MM.1S (cell line): Measurements from ENCODE around the gene ROR2.

ENCODE experiments used
- DNase-seq: peaks from one replicate; pipeline ENCODE4 v3.0.0-alpha.2; 2015
- H2AFZ ChIP-seq: fragments of 300-600 bp; sonication (generic); 2 replicates; pipeline ENCODE4 v1.6.0; 2016; ENCODE audit warnings: antibody characterized with exemption, low read length
- H3F3A ChIP-seq: fragments of 300-600 bp; sonication (generic); 2 replicates; pipeline ENCODE4 v1.6.1; 2016; ENCODE audit warnings: mild to moderate bottlenecking, antibody characterized with exemption, low read length, moderate library complexity, mixed read lengths; ENCODE audit not compliant: insufficient read depth
- H3K27ac ChIP-seq: fragments of 300-600 bp; sonication (generic); 2 replicates; pipeline ENCODE4 v1.5.1; 2016; ENCODE audit warnings: mild to moderate bottlenecking, low read length
- H3K27me3 ChIP-seq: fragments of 300-600 bp; sonication (generic); replicated peaks from 2 replicates; pipeline ENCODE4 v1.6.0; 2016; ENCODE audit warnings: low read length; ENCODE audit not compliant: insufficient read depth
- H3K36me3 ChIP-seq: fragments of 300-600 bp; sonication (generic); replicated peaks from 2 replicates; pipeline ENCODE4 v1.6.1; 2016; ENCODE audit warnings: mild to moderate bottlenecking, low read length, mixed read lengths; ENCODE audit not compliant: insufficient read depth
- H3K4me1 ChIP-seq: fragments of 300-600 bp; sonication (generic); 2 replicates; pipeline ENCODE4 v1.6.1; 2016; ENCODE audit warnings: low read length, mixed read lengths
- H3K4me2 ChIP-seq: fragments of 300-600 bp; sonication (generic); 2 replicates; pipeline ENCODE4 v1.6.0; 2016; ENCODE audit warnings: low read depth, low read length
- H3K4me3 ChIP-seq: fragments of 300-600 bp; sonication (generic); 2 replicates; pipeline ENCODE4 v1.5.1; 2016; ENCODE audit warnings: low read length, mixed read lengths
- H3K79me2 ChIP-seq: fragments of 300-600 bp; sonication (generic); 2 replicates; pipeline ENCODE4 v1.6.1; 2016; ENCODE audit warnings: mixed run types, low read length, mixed read lengths
- H3K9ac ChIP-seq: fragments of 300-600 bp; sonication (generic); 2 replicates; pipeline ENCODE4 v1.6.1; 2016; ENCODE audit warnings: low read length, mixed read lengths
- H3K9me2 ChIP-seq: fragments of 300-600 bp; sonication (generic); replicated peaks from 2 replicates; pipeline ENCODE4 v1.6.1; 2016; ENCODE audit warnings: mild to moderate bottlenecking, low read length, mixed read lengths; ENCODE audit not compliant: insufficient read depth
- H3K9me3 ChIP-seq: fragments of 300-600 bp; sonication (generic); replicated peaks from 2 replicates; pipeline ENCODE4 v1.6.1; 2016; ENCODE audit warnings: mild to moderate bottlenecking, low read length, mixed read lengths; ENCODE audit not compliant: insufficient read depth
- H4K20me1 ChIP-seq: fragments of 300-600 bp; sonication (generic); 2 replicates; pipeline ENCODE4 v1.6.1; 2016; ENCODE audit warnings: mild to moderate bottlenecking, low read length, moderate library complexity, mixed read lengths; ENCODE audit not compliant: insufficient read depth
- EZH2 ChIP-seq: fragments of 300-600 bp; sonication (generic); optimal IDR thresholded peaks from 2 replicates; pipeline ENCODE3; 2017; ENCODE audit warnings: low read depth, mild to moderate bottlenecking, antibody characterized with exemption, low read length, mixed read lengths
- EZH2phosphoT487 ChIP-seq: fragments of 300-600 bp; sonication (generic); IDR thresholded peaks from 2 replicates; pipeline ENCODE4 v1.6.1; 2018; ENCODE audit warnings: antibody characterized with exemption, low read length
- TF ChIP-seq, protein P1 (sequence below): fragments of 300-600 bp; sonication (generic); IDR thresholded peaks from 2 replicates; pipeline ENCODE4 v1.5.1; 2016; ENCODE audit warnings: antibody characterized with exemption, low read length, mixed read lengths

ROR2 gene

DNA sequence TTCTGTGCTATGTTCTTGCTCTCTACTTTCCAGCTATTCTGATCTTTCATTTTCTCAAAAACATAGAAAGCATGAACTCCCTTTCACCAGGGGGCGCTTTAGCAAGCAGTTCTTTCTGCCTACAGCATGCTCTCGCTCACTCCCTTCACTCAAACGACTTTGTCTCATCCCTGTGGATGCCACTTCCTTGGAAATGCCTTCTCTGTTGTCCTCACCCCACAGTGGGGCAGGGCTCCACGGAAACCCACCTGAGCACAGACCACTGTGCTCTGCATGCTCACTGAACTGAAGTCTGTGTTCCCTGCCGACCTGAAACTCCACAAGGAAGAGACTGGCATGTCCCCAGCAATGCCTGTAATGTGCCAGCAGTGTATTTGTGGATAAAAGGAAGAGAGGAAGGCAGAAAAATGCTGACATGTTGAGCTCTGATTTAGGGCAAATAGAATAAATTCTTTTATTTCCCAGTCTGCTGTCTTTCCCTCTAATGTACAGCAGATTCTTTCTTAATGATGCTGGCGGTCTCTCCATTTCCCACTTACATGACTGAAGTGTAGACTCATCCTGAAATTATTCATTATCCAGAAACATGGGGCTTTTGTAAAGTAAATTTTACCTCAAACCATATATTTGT lies 4.9 kb upstream of the ROR2 start:
- Histone ChIP-seq H3K9ac (no peak overlapping the region), H3K36me3 (no peaks in the 10 kb centered on the region), H3K27me3 (no peaks in the 10 kb centered on the region), H3K79me2 (no peaks in the 10 kb centered on the region), H3K27ac (no peak overlapping the region), H3F3A (no peaks in the 10 kb centered on the region), H3K4me1 (no peaks in the 10 kb centered on the region), H3K4me3 (peak overlapping the region; percentile 31), H4K20me1 (no peaks in the 10 kb centered on the region), H2AFZ (peak overlapping the region; percentile 65), H3K9me3 (no peaks in the 10 kb centered on the region), H3K4me2 (peak overlapping the region; percentile 50), H3K9me2 (no peaks in the 10 kb centered on the region)
- TF ChIP-seq, protein P1, sequence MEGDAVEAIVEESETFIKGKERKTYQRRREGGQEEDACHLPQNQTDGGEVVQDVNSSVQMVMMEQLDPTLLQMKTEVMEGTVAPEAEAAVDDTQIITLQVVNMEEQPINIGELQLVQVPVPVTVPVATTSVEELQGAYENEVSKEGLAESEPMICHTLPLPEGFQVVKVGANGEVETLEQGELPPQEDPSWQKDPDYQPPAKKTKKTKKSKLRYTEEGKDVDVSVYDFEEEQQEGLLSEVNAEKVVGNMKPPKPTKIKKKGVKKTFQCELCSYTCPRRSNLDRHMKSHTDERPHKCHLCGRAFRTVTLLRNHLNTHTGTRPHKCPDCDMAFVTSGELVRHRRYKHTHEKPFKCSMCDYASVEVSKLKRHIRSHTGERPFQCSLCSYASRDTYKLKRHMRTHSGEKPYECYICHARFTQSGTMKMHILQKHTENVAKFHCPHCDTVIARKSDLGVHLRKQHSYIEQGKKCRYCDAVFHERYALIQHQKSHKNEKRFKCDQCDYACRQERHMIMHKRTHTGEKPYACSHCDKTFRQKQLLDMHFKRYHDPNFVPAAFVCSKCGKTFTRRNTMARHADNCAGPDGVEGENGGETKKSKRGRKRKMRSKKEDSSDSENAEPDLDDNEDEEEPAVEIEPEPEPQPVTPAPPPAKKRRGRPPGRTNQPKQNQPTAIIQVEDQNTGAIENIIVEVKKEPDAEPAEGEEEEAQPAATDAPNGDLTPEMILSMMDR: peak; percentile 84
- no peak for TF ChIP-seq EZH2phosphoT487
- no peak for TF ChIP-seq EZH2
- DNase-seq: peak; percentile 58

DNA sequence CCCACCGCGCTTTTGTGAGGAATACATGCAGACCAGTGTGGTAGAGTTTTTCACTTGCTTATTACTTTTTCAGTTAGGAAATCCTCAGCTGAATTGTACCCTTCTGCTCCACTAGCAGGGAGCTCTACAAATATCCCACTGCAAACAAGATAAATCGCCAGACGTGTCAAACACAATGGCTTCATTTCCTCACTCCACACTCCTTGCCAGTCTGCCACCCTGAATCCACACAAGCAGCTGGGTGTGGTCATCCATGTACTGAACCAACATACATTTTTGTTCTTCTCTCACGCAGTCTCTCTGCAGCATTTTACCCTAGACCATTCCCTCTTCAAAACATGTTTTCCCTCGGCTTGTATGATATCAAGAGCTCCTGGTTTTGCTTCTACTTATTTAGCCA lies 3.7 kb upstream of the ROR2 start:
- H3K9ac ChIP-seq: no peak overlapping the region
- no peak overlapping the region for H3K27ac ChIP-seq
- H3K27me3 ChIP-seq: no peaks in the 10 kb centered on the region
- no peak overlapping the region for H3K4me2 ChIP-seq
- peaks cover 10% of the 10 kb centered on the region for H3K79me2 ChIP-seq
- DNase-seq: no peak
- H3K9me3 ChIP-seq: no peaks in the 10 kb centered on the region
- H3F3A ChIP-seq: no peaks in the 10 kb centered on the region
- no peaks in the 10 kb centered on the region for H4K20me1 ChIP-seq
- TF ChIP-seq EZH2phosphoT487 (no peak), EZH2 (no peak)
- TF ChIP-seq, protein P1: no peak
- H2AFZ ChIP-seq: no peak overlapping the region
- H3K4me1 ChIP-seq: no peaks in the 10 kb centered on the region
- H3K9me2 ChIP-seq: no peaks in the 10 kb centered on the region
- no peak overlapping the region for H3K4me3 ChIP-seq
- H3K36me3 ChIP-seq: no peaks in the 10 kb centered on the region

DNA sequence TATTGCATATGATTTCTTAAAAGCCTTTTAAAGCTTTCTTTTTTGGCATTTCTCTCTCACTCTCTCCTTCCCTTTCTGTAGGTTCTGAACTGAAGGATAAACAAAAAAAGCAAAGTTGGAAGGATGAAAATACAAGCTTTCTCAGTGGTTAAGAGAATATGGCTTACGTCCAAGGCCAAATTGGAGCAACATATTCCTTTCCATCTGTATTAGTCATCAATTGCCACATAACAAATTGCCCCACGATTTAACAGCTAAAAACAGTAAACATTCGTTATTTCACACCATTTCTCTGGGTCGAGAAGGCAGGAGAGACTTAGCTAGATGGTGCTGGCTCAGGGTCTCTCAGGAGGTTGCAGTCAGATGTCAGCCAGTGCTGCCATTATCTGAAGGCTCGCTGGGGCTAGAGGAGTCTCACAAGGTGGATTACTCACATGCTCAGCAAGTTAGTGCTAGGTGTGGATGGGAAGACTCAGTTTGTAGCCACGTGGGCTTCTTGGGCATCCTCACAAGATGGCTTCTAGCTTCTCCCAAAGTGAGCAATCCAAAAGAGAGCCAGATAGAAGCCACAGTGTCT lies 2.0 kb upstream of the ROR2 start:
- H3K27ac ChIP-seq: no peak overlapping the region
- TF ChIP-seq, protein P1: no peak
- TF ChIP-seq EZH2 (no peak), EZH2phosphoT487 (no peak)
- H4K20me1 ChIP-seq: no peaks in the 10 kb centered on the region
- H3K9me3 ChIP-seq: no peaks in the 10 kb centered on the region
- H3K4me2 ChIP-seq: no peak overlapping the region
- peaks cover 26% of the 10 kb centered on the region for H3K79me2 ChIP-seq
- no peak overlapping the region for H3K9ac ChIP-seq
- no peaks in the 10 kb centered on the region for H3K27me3 ChIP-seq
- H3F3A ChIP-seq: no peaks in the 10 kb centered on the region
- no peak overlapping the region for H2AFZ ChIP-seq
- H3K36me3 ChIP-seq: no peaks in the 10 kb centered on the region
- DNase-seq: no peak
- H3K4me1 ChIP-seq: 0 out of 2 replicates have a peak, but pooled peaks cover 2% of the 10 kb centered on the region
- no peaks in the 10 kb centered on the region for H3K9me2 ChIP-seq
- no peak overlapping the region for H3K4me3 ChIP-seq
